GM12873 (cell line): Measurements from ENCODE around the gene BCL7A.

ENCODE experiments used
- TF ChIP-seq, protein P1 (sequence below): IDR thresholded peaks from 2 replicates; pipeline ENCODE4 v1.5.1; 2012; ENCODE audit warnings: low read depth, mild to moderate bottlenecking, moderate library complexity, low read length, control low read depth; ENCODE audit not compliant: insufficient read depth; ENCODE audit errors: missing control alignments

BCL7A gene

DNA sequence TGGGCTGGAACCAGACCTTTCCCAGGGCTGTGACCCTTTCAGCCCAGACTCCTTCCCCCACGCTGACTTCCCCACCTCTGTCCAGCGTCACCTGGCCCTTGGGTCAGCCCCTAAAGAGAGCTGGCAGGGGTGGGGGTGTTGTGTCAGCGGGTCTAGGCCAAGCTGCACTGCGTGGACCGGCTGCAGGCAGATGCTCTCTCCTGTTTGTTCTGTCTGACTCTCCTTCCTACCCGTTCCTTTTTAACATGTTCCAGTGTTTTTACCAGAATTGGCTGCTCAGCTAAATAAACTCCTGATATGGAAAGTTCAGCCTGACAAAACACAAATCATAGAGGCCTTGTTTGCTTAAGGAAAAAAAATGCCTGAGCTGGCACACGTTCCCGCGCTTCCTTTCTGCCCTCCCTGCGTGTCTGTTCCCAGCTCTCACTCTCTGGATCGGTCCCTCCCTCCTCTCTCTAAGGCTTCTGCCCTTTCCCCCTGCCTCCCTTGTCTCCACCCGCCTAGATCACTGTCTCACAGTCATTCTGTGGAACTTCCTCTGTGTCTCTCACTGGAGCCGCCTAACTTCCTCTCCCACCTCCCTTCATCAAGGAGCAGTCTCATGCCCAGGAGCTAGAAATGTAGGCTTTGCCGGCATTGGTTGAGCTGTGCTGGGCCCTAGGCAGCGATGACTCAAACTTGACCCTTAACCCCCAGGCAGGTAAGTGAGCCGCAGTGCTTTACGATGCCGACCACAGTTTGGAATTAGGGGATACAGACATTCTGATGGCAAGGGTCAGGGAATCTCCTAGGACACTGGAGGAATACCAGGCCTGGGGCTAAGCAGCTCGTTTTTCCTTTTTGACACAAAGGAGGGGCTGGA is 41.4 kb downstream of the BCL7A start:
- TF ChIP-seq, protein P1, sequence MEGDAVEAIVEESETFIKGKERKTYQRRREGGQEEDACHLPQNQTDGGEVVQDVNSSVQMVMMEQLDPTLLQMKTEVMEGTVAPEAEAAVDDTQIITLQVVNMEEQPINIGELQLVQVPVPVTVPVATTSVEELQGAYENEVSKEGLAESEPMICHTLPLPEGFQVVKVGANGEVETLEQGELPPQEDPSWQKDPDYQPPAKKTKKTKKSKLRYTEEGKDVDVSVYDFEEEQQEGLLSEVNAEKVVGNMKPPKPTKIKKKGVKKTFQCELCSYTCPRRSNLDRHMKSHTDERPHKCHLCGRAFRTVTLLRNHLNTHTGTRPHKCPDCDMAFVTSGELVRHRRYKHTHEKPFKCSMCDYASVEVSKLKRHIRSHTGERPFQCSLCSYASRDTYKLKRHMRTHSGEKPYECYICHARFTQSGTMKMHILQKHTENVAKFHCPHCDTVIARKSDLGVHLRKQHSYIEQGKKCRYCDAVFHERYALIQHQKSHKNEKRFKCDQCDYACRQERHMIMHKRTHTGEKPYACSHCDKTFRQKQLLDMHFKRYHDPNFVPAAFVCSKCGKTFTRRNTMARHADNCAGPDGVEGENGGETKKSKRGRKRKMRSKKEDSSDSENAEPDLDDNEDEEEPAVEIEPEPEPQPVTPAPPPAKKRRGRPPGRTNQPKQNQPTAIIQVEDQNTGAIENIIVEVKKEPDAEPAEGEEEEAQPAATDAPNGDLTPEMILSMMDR = no peak

DNA sequence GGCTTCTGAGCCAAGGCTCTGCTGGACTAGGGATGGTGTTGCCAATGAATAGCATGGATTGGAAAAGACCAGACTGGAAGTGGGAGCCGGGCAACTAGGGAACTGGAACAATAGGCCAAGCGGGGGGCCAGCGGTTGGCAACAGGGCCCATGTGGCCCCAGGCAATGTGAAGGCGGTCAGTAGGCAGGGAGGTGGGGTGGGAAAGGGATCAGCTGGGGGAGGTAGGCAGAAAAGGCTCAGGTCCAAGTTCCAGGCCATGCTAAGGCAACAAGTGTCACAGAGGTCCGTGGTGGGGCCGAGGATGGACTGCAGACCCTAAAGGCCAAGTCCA is 42.0 kb downstream of the BCL7A start:
- TF ChIP-seq, protein P1 = no peak

DNA sequence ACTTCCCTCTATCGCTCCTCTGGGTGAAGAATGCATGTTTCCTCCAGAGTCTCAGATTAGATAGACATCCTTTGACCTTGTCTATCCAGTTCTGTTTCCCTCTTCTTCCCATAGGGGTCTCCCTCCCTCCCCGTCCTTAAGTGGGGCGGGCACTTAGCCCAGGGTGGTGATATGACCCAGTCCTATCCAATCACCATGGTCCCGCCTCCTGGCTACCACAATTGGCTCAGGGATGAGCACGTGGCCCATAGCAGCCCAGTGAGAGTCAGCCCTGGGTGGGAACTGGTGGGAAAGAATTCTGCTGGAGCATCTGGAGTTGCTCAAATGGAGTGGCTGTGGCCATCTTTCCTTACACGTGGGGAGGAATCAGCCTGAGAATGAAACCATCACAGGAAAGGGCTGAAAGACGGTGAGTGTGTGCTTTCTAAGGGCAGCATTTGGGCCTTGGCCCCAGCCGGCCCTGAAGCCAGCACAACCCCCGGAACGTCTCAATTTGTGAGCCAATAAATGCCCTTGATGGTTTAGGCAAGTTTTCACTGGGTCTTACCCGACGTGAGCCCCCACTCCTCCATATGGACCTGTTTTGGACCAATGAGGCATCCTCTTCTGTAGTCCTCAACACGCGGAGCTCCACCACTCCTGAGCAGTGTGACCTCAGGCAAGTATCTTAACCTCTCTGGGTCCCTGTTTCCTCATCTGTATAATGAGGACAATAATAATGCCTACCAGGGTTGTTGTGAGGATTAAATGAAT is 42.5 kb downstream of the BCL7A start:
- TF ChIP-seq, protein P1 = peak; percentile 36

DNA sequence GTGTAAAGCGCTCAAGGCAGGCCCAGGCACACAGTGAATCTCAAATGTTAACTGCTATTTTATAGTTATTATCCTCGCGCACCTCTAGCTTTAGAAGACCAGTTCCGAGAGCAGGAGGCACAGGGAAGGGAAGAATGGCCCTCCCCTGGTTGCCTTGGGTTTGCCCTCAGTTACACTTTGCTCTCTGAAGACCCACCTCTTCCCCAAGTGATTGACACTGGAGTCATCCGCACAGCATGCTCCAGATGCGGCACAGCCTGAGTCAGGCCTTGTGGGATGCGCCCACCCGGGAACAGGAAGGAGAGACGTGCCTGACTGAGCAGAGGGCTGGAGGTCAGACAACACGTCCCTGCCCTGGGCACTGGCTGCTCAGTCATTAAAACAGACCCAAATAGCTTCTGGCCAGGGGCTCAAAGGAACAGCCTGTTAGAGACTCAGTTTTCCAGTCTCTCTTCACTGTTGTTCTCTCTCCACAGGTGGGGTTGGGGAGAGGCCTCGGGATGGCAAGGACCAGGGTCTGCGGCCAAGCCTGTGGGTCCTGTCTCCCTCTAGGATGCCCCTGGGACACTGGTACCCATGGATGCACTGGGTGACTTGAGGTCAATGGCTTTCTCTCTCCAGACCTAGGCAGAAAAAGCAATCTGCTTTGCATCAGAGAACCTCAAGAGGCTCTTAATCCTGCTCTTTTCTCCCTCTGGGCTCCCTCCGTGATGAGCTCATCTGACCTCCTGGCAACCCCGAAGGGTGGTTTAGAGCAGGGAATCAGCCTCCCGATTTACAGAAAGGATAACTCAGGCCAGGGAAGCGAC is 43.3 kb downstream of the BCL7A start:
- TF ChIP-seq, protein P1 = no peak

DNA sequence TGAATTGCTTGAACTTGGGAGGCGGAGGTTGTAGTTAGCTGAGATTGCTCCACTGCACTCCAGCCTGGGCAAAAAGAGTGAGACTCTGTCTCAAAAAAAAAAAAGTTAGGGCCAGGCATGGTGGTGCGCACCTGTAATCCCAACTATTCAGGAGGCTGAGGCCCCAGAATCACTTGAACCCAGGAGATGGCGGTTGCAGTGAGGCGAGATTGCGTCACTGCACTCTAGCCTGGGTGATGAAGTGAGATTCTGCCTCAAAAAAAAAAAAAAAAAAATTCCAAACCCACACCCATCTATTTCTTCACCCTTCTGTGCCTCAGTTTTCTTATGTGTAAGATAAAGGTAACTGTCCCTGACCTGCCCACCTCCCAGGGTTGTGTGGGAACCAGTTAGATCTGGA is 45.9 kb downstream of the BCL7A start:
- TF ChIP-seq, protein P1 = no peak

DNA sequence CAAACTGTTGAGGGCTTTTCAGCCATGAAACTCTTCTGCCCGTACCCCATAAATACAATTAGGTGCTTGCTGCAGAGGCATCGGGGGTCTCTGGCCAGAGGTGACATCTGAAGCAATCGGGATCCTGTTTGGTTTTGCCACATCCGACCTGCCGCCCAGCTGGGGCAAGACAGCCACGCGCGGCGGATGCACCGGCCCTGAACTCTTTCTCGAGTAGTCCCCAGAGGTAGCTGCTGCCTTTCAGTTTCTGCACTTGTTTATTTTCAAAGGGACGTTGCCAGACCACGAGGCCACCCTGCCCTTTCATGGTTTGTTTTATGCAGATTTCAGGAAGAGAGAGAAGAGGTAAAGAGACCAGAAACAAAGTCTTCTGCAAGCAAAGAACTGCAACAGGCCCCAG is 46.3 kb downstream of the BCL7A start:
- TF ChIP-seq, protein P1 = no peak
